ENCODE results near the gene TGIF2. TPM values are rescaled to one million over a fixed set of nuclear protein-coding genes. Genes with fewer than 3 reads are reported as not detected.

Gene TGIF2
- total and polyA plus RNA-seq, 2 of the 8 experiments (the other 6 are each of a cell fraction or from before 2014, with no cell fraction given), result 49.7 to 76.7 TPM

DNA sequence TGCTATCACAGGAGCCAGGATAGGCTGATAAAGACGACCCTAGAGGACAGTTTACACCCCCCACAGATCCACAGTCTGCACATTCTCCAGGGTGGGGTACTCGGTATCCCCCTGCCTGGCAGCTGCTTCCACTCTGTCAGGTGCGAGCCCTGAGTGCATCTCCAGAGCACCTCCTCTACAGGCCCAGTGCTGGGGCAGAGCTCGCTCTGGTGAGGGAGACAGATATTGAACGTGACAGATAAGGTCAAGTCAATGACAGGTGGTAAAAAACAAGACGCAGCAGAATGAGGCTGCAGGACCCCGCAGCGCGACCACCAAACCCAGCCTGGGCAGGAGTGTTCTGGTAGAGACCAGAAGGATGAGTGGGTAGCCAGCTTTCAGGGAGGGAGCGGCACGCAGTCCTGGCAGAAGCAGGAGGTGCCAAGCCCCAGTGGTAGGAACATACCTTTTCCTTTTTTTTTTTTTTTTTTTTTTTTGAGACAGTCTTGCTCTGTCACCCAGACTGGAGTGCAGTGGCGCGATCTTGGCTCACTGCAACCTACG, 44.5 kb upstream of the TGIF2 start (continued):
- TF ChIP-seq BACH1 (IDR thresholded peaks at IDR 0.05; ENCODE audit: low read length) (no peak), CHD1 (IDR thresholded peaks at IDR 0.05; ENCODE audit: low read depth, low read length) (no peak), YY1 (IDR thresholded peaks at IDR 0.05; ENCODE audit: low read depth, low read length) (no peak), EP300 (IDR thresholded peaks at IDR 0.05; ENCODE audit: borderline replicate concordance in 1 of 2, low read depth in 2 of 2, low read length in 2 of 2) (no peak), NRF1 (IDR thresholded peaks at IDR 0.05; ENCODE audit: low read depth, low read length) (no peak), TAF1 (IDR thresholded peaks at IDR 0.05; ENCODE audit: low read depth, low read length) (no peak)
